Stimulated activated CD8-positive, alpha-beta memory T cell treated with anti-CD3 and anti-CD28 coated beads, Interleukin-7, amount 100 ng/mL, for 48 hours (primary cell): ENCODE results near the gene KRT84.

ENCODE experiments used
- DNase-seq, 2 donors: peaks; one replicate each; pipeline ENCODE4 v3.0.0-alpha.2; 2020; ENCODE audit warnings: low read depth in 1 of 2; ENCODE audit errors: extremely low read depth in 1 of 2

Gene KRT84

GRCh38 chr12:52362118-52362726 is 23.2 kb downstream of the KRT84 start:
- no peak for DNase-seq

GRCh38 chr12:52361553-52361952 is 23.9 kb downstream of the KRT84 start:
- no peak for DNase-seq

- DNase-seq: no peak
Measured at GRCh38 chr12:52360663-52361271, 24.7 kb downstream of the KRT84 start.

GRCh38 chr12:52360106-52360662 is 25.3 kb downstream of the KRT84 start:
- no peak for DNase-seq

- no peak for DNase-seq
Measured at GRCh38 chr12:52359621-52360061, 25.8 kb downstream of the KRT84 start.

GRCh38 chr12:52358575-52359350 is 26.7 kb downstream of the KRT84 start:
- DNase-seq: peak; percentile 8 to 17

GRCh38 chr12:52356762-52357580 is 28.5 kb downstream of the KRT84 start:
- DNase-seq: no peak

- no peak for DNase-seq
Measured at GRCh38 chr12:52356031-52356761, 29.3 kb downstream of the KRT84 start.

- no peak for DNase-seq
Measured at GRCh38 chr12:52355176-52355575, 30.3 kb downstream of the KRT84 start.

- DNase-seq: no peak
Measured at GRCh38 chr12:52354200-52354599, 31.3 kb downstream of the KRT84 start.

- DNase-seq: no peak
Measured at GRCh38 chr12:52353766-52354165, 31.7 kb downstream of the KRT84 start.

- no peak for DNase-seq
Measured at GRCh38 chr12:52352951-52353350, 32.5 kb downstream of the KRT84 start.

- DNase-seq: peak; percentile 16 to 23
Measured at GRCh38 chr12:52351196-52352059, 34.0 kb downstream of the KRT84 start.

GRCh38 chr12:52350786-52351185 is 34.7 kb downstream of the KRT84 start:
- no peak for DNase-seq

- DNase-seq: no peak
Measured at GRCh38 chr12:52350021-52350620, 35.3 kb downstream of the KRT84 start.

- no peak for DNase-seq
Measured at GRCh38 chr12:52349196-52349595, 36.3 kb downstream of the KRT84 start.

GRCh38 chr12:52347551-52348510 is 37.6 kb downstream of the KRT84 start:
- no peak for DNase-seq

- DNase-seq: no peak
Measured at GRCh38 chr12:52347016-52347415, 38.4 kb downstream of the KRT84 start.
